Stimulated activated CD4-positive, alpha-beta T cell treated with anti-CD3 and anti-CD28 coated beads, TNF-alpha, amount 100 ng/mL, for 48 hours (primary cell): ENCODE results near the gene DOCK9.
"Not testable (repeated sequence)": the region's sequence is repeated elsewhere in the genome, so short reads cannot be mapped to it uniquely, and the experiment has no call there.

Experiments used
- DNase-seq, 3 donors: peaks; one replicate each; pipeline ENCODE4 v3.0.0-alpha.2; 2020; ENCODE audit warnings: low read depth in 3 of 3

DOCK9 gene

DNA sequence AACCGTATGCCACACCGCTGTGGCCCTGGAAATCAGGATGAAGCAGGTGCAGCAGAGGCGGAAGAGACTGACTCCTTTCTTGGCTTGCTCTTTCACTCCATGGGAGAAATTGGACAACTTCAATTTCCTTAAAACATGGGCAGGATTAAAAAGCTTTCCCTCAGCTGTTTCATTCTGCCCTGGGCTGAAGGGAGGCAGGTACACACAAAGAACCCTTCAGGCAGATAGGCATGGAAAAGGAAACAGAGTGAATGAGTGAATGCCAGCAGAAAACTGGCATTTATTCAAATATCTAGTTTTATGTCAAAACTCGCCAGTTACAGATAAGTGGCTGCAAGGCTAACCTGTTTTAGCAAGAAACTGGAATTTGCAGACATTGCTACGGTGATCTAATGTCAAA, 154.4 kb downstream of the DOCK9 start:
- DNase-seq = no peak

DNA sequence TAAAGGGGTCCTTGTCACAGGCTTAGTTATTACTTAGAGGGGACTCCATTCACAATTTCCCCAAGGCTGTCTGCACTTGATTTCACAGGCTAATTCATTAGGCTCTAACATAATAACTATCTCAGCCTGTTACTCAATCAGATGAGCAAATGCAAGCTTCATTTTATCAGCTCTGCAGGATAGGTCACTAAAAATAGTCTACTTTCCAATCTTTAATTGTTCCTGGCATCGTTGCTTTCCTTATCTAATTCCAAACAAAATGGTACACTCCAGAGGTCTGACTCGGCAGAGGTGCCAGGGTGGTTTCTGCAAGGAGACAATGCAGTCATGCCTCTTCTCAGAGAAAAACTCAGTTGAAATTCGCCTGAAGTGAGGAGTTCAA, 155.6 kb downstream of the DOCK9 start:
- DNase-seq = no peak

DNA sequence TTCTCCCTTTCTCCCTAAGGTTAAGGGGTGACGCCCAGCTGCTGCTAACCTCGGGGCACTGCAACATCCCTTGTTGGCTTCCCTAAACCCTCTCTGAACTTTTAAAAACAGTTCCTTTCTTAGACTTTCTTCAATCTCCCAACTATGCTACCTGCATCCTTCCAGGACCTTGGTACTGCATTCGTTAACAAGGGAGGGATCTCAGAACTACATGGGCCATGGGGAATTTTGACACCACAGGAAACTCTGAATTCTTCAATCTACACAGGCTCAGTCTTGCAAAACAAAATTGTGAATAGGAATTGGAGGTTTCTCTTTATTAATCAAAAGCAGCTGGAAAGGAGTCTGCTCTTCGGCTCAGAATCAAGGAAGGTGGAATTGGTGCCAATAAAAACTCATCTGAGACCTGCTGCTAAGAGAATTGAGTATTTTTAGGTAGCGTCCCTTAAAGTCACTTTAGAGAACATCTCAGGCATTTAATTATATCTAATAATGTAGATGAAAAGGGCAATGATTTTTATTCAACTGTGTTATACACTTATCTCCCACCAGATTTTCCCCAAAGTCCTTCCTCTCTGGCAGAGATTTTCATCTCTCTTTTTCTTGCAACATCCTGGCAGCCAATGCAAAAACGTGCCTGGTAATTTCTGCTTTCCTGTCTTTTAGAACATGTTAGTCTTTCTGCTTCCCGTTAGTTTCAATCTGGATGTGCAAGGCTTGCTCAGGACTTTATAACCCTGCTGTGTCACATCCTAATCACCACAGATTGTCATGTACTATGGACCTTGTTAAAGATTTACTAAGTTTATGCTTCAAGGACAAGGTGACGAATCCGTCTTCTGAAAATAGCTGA, 156.3 kb downstream of the DOCK9 start:
- DNase-seq = no peak

GRCh38 chr13:98820744-98821371, 157.0 kb downstream of the DOCK9 start:
- no peak for DNase-seq

DNA sequence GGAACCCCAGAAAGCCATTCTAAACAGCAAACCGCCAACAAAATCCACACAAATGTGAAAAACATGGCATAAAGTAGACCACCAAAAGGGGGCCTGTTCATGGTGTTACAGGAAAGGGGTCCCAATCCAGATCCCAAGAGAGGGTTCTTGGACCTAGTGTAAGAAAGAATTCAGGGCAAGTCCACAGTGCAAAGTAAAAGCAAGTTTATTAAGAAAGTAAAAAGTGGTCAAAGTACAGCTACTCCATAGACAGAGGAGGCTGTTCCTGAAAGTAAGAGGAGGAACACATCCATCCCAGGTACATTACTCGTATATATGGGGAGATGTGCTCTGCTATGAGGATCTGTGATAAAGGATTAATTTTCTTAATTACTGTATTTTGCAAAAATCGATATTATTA, 157.6 kb downstream of the DOCK9 start:
- no peak for DNase-seq

DNA sequence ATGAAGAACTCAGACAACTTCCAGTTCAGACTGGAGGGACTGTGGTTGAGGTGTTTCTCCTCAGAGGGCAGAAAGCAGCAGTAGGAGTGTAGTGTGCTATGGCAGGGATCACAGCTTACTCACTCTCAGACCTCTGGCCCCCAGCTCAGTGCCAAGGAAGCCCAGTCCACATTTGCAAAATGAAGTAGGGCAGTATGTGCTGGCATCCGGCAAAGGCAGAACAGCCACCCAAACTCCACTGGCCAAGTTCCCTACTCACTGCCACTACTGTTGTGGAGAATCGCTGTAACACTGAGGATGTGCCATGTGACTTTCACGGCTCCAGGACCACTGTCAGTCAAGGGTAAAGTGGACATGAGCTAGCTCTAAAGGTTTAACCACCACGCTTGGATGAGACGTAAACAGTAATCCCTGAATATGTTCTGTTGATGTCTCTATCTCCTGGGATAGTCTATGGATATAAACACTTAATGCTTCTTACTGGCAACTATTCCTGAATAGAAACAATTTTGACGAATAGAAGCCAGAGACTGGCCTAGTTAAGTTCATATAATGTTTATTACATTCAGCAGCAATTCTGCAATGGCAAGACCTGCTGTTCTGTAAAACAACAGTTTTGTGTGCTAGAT, 158.4 kb downstream of the DOCK9 start:
- no peak for DNase-seq

DNA sequence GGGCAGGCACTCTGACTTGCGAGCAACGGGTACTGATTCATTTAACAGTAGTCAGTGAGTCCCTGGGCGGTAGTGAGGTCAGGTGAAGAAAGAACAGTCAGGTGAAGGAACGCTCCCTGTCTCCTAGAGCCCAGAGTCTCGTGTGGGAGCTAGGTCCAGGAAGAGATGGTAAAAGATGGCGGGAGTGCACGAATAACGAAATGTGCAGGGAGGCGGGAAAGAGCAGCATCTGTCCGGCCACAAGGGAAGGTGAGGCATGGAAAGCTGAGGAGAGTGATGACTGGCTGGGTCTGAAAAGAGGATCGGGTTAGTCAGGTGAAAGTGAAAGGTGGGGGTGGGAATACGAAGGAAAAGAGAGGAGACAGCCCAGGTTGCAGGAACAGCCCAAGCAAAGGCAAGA, 161.5 kb downstream of the DOCK9 start:
- no peak for DNase-seq

- DNase-seq = no peak
These were observed 163.9 kb downstream of the DOCK9 start for GRCh38 chr13:98813993-98814392.

DNA sequence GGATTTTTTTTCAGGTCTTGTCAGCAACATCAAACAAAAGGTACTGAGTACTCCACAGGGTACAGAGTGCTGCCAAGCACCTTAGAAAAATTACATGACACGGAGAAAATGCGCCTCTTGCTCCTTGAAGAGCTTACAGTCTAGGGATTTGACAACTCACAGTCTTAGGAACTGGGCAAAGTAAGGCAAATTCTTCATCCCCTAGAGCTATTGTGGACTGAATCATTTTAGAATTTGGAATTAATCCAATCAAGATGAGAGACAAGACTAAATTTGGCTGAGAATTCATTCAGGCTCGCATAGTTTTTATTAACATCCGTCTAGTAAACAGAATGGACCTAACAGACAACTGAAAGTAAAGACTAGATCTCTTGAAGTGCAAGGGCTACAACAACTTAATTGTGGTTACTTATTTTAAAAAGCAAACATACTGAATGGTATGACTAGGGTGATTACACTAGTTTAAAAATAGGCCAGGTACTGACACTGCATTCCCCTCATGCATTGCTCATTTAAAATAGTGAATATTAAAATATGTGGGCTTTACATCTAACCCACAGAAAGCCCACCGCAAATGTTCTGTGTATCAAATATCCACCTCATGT, 165.6 kb downstream of the DOCK9 start:
- not testable (repeated sequence) for DNase-seq

DNA sequence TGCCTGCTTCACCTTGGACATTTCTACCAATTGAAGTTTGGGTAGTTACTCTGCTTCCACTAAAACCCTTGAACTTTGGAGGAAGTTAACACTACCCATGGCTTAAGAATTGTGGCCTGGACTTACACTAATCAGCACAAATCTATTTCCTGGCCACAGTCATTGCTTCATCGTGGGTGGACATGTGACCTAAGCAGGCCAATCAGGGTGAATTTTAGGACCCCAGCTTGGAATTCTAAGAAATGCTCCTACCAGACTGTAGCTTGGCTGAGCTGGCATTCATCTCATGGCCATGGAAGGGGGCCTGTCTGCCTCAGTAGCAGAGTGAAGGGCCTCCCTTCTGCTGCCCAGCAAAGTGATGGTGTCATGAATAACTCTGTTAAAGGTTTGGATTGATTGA, 167.1 kb downstream of the DOCK9 start:
- no peak for DNase-seq

- no peak for DNase-seq
These were observed 168.5 kb downstream of the DOCK9 start for GRCh38 chr13:98809345-98809777.

- DNase-seq = no peak
These were observed 170.1 kb downstream of the DOCK9 start for GRCh38 chr13:98807774-98808173.

DNA sequence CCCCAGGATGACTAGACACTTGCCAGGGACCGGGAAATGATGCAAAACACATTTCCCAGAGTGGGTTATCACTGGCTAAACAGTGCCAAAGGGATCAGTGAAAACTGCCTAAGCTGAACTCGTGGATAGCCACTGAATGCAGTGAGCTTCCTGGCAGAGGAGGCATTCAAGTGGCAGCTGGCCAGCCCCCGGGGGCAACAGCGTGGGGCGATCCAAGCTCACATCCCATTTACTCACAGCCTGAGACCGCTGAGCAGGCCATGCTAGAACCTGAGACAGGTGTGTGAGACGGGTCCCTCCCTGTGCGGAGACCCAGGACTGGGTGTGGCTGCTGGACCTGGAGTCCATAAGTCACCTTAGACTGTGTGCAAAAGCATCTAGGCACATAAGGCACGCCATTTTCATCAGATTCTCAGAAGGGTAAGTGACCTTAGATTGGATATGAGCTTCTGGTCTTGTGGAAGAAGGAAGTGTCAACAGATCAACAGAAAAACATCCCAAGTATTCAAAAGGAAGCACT, 173.5 kb downstream of the DOCK9 start:
- no peak for DNase-seq

GRCh38 chr13:98803921-98804320, 173.9 kb downstream of the DOCK9 start:
- DNase-seq = no peak

DNA sequence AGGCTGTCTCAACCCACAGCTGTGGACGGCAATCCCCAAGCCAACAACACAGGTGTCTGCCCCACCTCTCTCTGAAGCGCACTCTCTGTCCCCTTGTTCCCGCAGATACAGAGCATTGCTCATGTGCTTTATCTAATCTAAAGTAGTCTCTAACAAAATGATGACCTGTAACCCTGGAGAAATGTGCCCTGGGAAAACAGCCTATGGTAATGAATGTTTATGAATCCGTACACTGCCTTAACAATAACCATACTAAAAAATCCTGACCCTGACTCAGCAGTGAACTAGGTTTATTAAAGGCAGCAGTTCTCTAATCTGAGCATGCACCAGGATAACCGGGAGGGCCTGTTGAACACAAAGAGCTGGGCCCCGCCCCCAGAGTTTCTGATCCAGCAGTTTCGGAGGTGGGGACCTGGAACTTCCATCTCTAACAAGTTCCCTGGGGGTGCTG, 174.7 kb downstream of the DOCK9 start:
- DNase-seq = no peak

DNA sequence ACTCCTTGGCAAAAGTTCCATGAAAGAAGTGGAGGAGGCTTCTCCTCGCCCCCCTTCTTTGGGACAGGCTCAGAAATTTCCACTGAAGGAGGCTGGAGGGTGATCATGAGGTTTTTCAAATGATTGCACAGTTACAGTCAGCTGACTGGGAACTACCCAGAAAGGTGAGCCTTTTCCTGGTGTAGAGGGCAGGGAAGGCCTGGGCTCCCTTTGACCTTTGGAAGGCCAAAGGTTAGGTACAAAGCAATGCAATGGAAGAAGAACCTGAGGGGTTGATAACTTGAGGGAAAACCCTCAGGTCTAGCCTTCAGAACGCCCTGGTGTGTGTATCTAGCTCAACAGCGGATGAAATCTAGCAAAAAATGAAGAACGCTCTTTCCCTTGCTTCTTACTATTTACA, 175.3 kb downstream of the DOCK9 start:
- DNase-seq = no peak

GRCh38 chr13:98801626-98802418, 176.0 kb downstream of the DOCK9 start:
- DNase-seq = no peak

- DNase-seq = no peak
These were observed 177.8 kb downstream of the DOCK9 start for GRCh38 chr13:98800078-98800477.

- DNase-seq = no peak
These were observed 178.8 kb downstream of the DOCK9 start for GRCh38 chr13:98798849-98799645.

DNA sequence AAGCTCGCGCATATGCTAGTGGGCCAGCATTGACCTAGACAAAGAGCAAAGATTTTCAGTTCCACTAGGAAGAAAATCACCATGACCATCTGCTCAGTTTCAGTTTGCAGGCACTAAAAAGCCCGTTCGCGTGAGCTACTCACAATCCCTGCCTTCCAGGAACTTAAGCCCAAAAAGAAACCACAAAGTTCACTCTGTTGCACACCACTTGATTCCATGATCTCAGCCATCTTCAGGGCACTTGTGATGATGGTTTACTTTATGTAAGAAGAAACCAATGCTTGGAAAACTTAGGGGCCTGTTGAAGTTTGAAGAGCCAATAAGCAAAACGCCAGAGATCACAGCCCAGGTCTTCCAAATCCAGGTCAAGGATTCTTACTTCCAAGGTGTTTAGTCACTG, 180.4 kb downstream of the DOCK9 start:
- no peak for DNase-seq

- DNase-seq = no peak
These were observed 181.1 kb downstream of the DOCK9 start for GRCh38 chr13:98796798-98797197.
